Trophoblast cell (in vitro differentiated cells and primary cell): Measurements from ENCODE around the gene COL6A5.

ENCODE experiments used
- DNase-seq, 2 donors: peaks; one replicate each; pipeline ENCODE4 v3.0.0-alpha.2; 2016
- H2AFZ ChIP-seq: 2 replicates; pipeline ENCODE4 v1.6.1; 2013; ENCODE audit warnings: low read length, moderate library complexity, mild to moderate bottlenecking; ENCODE audit not compliant: insufficient read depth, poor library complexity
- H2AK5ac ChIP-seq: 2 replicates; pipeline ENCODE4 v1.6.1; 2013; ENCODE audit warnings: mild to moderate bottlenecking, low read length
- H2BK120ac ChIP-seq: 2 replicates; pipeline ENCODE4 v1.6.1; 2013; ENCODE audit warnings: low read length, mild to moderate bottlenecking, moderate library complexity; ENCODE audit not compliant: insufficient read depth, poor library complexity
- H2BK12ac ChIP-seq: 2 replicates; pipeline ENCODE4 v1.6.1; 2013; ENCODE audit warnings: mild to moderate bottlenecking, low read length, moderate library complexity
- H2BK5ac ChIP-seq: 2 replicates; pipeline ENCODE4 v1.6.1; 2013; ENCODE audit warnings: low read length, low read depth, moderate library complexity, mild to moderate bottlenecking; ENCODE audit not compliant: poor library complexity
- H3K14ac ChIP-seq: 2 replicates; pipeline ENCODE4 v1.6.1; 2013; ENCODE audit warnings: mild to moderate bottlenecking, low read length
- H3K18ac ChIP-seq: 2 replicates; pipeline ENCODE4 v1.6.1; 2013; ENCODE audit warnings: mild to moderate bottlenecking, low read length
- H3K23ac ChIP-seq: 2 replicates; pipeline ENCODE4 v1.6.1; 2013; ENCODE audit warnings: low read length
- H3K27ac ChIP-seq: 2 replicates; pipeline ENCODE4 v1.5.1; 2013; ENCODE audit warnings: low read depth, mild to moderate bottlenecking, inconsistent platforms, low read length, moderate library complexity
- H3K27me3 ChIP-seq: 2 replicates; pipeline ENCODE4 v1.6.1; 2013; ENCODE audit warnings: inconsistent platforms, mild to moderate bottlenecking, low read length, moderate library complexity; ENCODE audit not compliant: insufficient read depth
- H3K36me3 ChIP-seq, 2 experiments: 1 replicate in 1 of 2; 2 replicates in 1 of 2; pipeline ENCODE4 v1.6.1; 2013; ENCODE audit warnings: low read length in 2 of 2, mild to moderate bottlenecking in 2 of 2, moderate library complexity in 1 of 2; ENCODE audit not compliant: insufficient read depth in 2 of 2, control insufficient read depth in 1 of 2
- H3K4ac ChIP-seq: 2 replicates; pipeline ENCODE4 v1.6.1; 2013; ENCODE audit warnings: low read depth, mild to moderate bottlenecking, low read length, moderate library complexity
- H3K4me1 ChIP-seq, 2 experiments: 1 replicate in 1 of 2; 2 replicates in 1 of 2; pipeline ENCODE4 v1.6.1; 2013; ENCODE audit warnings: low read length in 2 of 2, mild to moderate bottlenecking in 2 of 2, moderate library complexity in 1 of 2; ENCODE audit not compliant: insufficient read depth in 2 of 2, control insufficient read depth in 1 of 2
- H3K4me2 ChIP-seq: 2 replicates; pipeline ENCODE4 v1.6.1; 2013; ENCODE audit warnings: inconsistent platforms, mild to moderate bottlenecking, low read length, moderate library complexity
- H3K4me3 ChIP-seq: 2 replicates; pipeline ENCODE4 v1.5.1; 2013; ENCODE audit warnings: mild to moderate bottlenecking, low read depth, low read length, inconsistent platforms
- H3K79me1 ChIP-seq: one replicate; pipeline ENCODE4 v1.6.1; 2013; ENCODE audit warnings: low read length
- H3K79me2 ChIP-seq: 2 replicates; pipeline ENCODE4 v1.6.1; 2013; ENCODE audit warnings: low read length, mild to moderate bottlenecking; ENCODE audit not compliant: control insufficient read depth, insufficient read depth, poor library complexity
- H3K9ac ChIP-seq: 2 replicates; pipeline ENCODE4 v1.6.1; 2013; ENCODE audit warnings: mild to moderate bottlenecking, low read length
- H3K9me3 ChIP-seq: 2 replicates; pipeline ENCODE4 v1.6.1; 2013; ENCODE audit warnings: low read depth, mild to moderate bottlenecking, control low read depth, inconsistent platforms, low read length; ENCODE audit not compliant: insufficient read depth
- H4K12ac ChIP-seq: 2 replicates; pipeline ENCODE4 v1.6.1; 2013; ENCODE audit warnings: low read depth, mild to moderate bottlenecking, low read length, moderate library complexity
- H4K8ac ChIP-seq: 2 replicates; pipeline ENCODE4 v1.6.1; 2013; ENCODE audit warnings: low read depth, mild to moderate bottlenecking, low read length, moderate library complexity
- H4K91ac ChIP-seq: one replicate; pipeline ENCODE4 v1.6.1; 2013; ENCODE audit warnings: low read depth, mild to moderate bottlenecking, low read length, moderate library complexity
- WGBS: extraction: QIAGEN DNeasy Blood & Tissue Kit; methylation state at CpG from one replicate; pipeline ENCODE4 v1.1.7; 2013; ENCODE audit warnings: missing lambda C conversion rate; ENCODE audit not compliant: insufficient read length, insufficient coverage; ENCODE audit errors: extremely low coverage; 5-methylcytosine and 5-hydroxymethylcytosine counted together

Gene COL6A5

DNA sequence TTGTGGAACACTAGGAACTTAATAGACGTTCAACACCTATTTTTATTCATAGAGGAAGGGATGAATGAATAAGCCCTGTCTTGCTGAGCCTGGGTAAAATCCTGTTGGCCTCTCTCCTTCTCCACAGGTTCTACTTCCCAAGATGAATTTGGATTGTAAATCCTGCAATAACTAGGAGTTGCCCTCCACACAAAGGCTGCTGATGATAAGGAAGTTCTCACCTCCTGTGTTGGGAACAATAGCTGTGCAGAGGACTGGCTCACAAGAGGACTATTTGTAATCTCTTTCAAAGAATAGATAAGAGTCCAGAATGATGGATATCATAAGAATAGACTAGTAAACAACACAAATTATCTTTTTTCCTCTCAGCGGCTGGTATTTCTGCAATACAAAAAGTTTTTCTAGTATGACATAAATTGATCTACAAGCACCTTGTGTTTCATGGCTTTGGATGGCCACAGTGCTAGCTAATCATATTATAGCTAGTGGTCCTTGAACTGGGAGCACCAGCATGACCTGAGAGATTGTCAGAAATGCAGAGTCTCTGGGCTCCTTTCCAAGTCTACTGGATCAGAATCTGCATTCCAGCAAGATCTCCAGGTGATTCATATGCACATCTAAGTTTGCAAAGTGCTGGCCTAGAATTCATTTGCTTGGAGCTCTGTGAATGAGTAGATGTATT, 143.4 kb downstream of the COL6A5 start:
- Histone ChIP-seq H3K79me2 (peaks cover 1% of the 10 kb centered on the region), H3K9me3 (no peaks in the 10 kb centered on the region), H3K4me3 (no peak overlapping the region), H3K9ac (no peak overlapping the region), H4K91ac (no peak overlapping the region), H2BK12ac (no peak overlapping the region), H2AFZ (no peak overlapping the region), H2BK5ac (no peak overlapping the region), H3K79me1 (peaks cover 5% of the 10 kb centered on the region), H3K36me3 (no peaks in the 10 kb centered on the region), H4K12ac (no peak overlapping the region), H3K27ac (no peak overlapping the region), H3K23ac (no peak overlapping the region), H2BK120ac (no peak overlapping the region), H3K27me3 (no peaks in the 10 kb centered on the region), H3K18ac (no peak overlapping the region), H3K4me1 (peaks cover 12% of the 10 kb centered on the region in 2 experiments), H2AK5ac (no peak overlapping the region), H3K4ac (no peak overlapping the region), H4K8ac (no peak overlapping the region), H3K4me2 (no peak overlapping the region), H3K14ac (no peak overlapping the region)
- DNase-seq, result peak; percentile 60 to 80
- no CpG with 5 or more reads among the region's 2 CpGs for WGBS

DNA sequence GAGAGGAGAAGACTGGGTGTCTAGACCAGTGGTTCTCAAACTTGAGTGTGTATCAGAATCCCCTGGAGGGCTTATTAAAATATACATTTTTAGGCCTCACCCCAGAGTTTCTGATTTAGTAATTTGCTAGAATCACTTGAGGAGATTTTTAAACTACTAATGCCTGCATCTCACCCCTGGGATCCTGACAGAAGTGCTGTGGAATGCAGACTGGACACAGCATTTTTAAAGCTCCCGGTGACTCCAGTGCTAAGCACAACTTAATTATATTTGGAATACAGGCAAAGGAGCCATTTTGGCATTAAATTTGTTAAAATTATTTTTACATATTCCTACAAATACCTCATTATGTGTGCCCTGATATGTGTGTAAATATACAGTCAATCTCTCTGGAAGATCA, 144.8 kb downstream of the COL6A5 start:
- Histone ChIP-seq H2AK5ac (no peak overlapping the region), H3K4ac (no peak overlapping the region), H3K4me1 (peaks cover 12% of the 10 kb centered on the region in 2 experiments), H3K27ac (no peak overlapping the region), H2AFZ (no peak overlapping the region), H3K14ac (no peak overlapping the region), H3K36me3 (no peaks in the 10 kb centered on the region), H3K4me3 (no peak overlapping the region), H3K18ac (no peak overlapping the region), H3K9ac (no peak overlapping the region), H2BK5ac (no peak overlapping the region), H3K79me1 (peaks cover 5% of the 10 kb centered on the region), H3K79me2 (peaks cover 1% of the 10 kb centered on the region), H2BK12ac (no peak overlapping the region), H3K9me3 (no peaks in the 10 kb centered on the region), H2BK120ac (no peak overlapping the region), H4K12ac (no peak overlapping the region), H3K4me2 (no peak overlapping the region), H4K8ac (no peak overlapping the region), H3K27me3 (no peaks in the 10 kb centered on the region), H4K91ac (no peak overlapping the region), H3K23ac (no peak overlapping the region)
- WGBS, result no CpG with 5 or more reads among the region's 1 CpG
- peak; percentile 62 to 73 for DNase-seq

DNA sequence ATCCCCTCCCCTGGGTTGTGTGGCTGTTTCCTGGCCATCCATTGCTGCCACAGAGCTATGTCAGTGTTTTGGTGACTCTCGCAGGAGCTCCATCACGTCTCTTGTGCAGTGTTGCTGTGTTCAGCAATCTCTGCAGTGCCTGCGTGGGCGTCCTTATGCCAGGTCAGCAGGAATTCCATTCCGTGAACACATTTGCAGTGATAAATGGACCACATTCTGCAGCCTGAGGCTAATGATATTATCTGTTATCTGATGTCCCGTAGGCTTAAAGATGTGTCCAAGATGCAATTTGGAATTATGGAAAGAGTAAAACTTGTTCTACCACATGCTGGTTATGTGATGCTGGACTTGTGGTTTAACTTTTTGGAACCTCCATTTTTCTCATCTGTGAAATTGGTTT, 146.0 kb downstream of the COL6A5 start:
- no peak overlapping the region for H2AFZ ChIP-seq
- no peak overlapping the region for H3K23ac ChIP-seq
- no peak overlapping the region for H2AK5ac ChIP-seq
- no peak overlapping the region for H2BK12ac ChIP-seq
- no peak overlapping the region for H3K4ac ChIP-seq
- no CpG with 5 or more reads among the region's 6 CpGs for WGBS
- H3K79me1 ChIP-seq, result peaks cover 5% of the 10 kb centered on the region
- no peak overlapping the region for H3K4me2 ChIP-seq
- H3K27me3 ChIP-seq, result no peaks in the 10 kb centered on the region
- H3K14ac ChIP-seq, result no peak overlapping the region
- H3K9ac ChIP-seq, result no peak overlapping the region
- H4K12ac ChIP-seq, result no peak overlapping the region
- H3K36me3 ChIP-seq, result no peaks in the 10 kb centered on the region
- peak overlapping the region; percentile 59 for H2BK5ac ChIP-seq
- H4K91ac ChIP-seq, result no peak overlapping the region
- H3K4me1 ChIP-seq, result peaks cover 12% of the 10 kb centered on the region in 2 experiments
- no peaks in the 10 kb centered on the region for H3K9me3 ChIP-seq
- H2BK120ac ChIP-seq, result no peak overlapping the region
- no peak overlapping the region for H3K18ac ChIP-seq
- H4K8ac ChIP-seq, result no peak overlapping the region
- peak; percentile 96 to 100 for DNase-seq
- H3K4me3 ChIP-seq, result no peak overlapping the region
- H3K79me2 ChIP-seq, result peaks cover 1% of the 10 kb centered on the region
- peak overlapping the region; percentile 41 for H3K27ac ChIP-seq

DNA sequence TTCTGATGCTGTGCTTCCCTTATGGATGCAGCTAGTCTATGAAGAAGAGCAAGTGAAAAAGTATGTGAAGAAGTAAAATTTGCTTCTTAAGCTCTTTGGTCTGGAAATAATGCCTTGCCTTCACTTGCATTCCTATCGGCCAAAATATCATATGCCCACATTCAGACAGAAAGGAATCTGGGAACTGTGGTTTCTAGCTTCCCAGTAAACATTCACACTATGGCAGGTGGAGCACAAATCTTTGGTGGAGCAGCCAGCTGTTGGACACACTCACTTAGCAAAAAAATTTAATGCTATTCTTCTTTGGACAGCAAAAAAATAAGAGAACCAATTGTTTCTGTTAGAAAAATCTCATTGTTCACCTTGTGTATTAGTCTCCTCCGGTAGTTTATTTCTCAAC, 159.2 kb downstream of the COL6A5 start:
- H3K18ac ChIP-seq, result no peak overlapping the region
- no peak overlapping the region for H2BK5ac ChIP-seq
- no peak overlapping the region for H4K91ac ChIP-seq
- H3K4ac ChIP-seq, result no peak overlapping the region
- H3K4me1 ChIP-seq, result no peaks in the 10 kb centered on the region
- H3K14ac ChIP-seq, result no peak overlapping the region
- no peak overlapping the region for H3K4me2 ChIP-seq
- H3K79me1 ChIP-seq, result no peaks in the 10 kb centered on the region
- H3K23ac ChIP-seq, result no peak overlapping the region
- no peak overlapping the region for H2AK5ac ChIP-seq
- H3K4me3 ChIP-seq, result no peak overlapping the region
- no peaks in the 10 kb centered on the region for H3K36me3 ChIP-seq
- H3K79me2 ChIP-seq, result no peaks in the 10 kb centered on the region
- H2AFZ ChIP-seq, result no peak overlapping the region
- H3K9ac ChIP-seq, result no peak overlapping the region
- no peak overlapping the region for H4K12ac ChIP-seq
- H2BK12ac ChIP-seq, result no peak overlapping the region
- no peak for DNase-seq
- H4K8ac ChIP-seq, result no peak overlapping the region
- no peaks in the 10 kb centered on the region for H3K9me3 ChIP-seq
- no peak overlapping the region for H3K27ac ChIP-seq
- no peaks in the 10 kb centered on the region for H3K27me3 ChIP-seq
- no peak overlapping the region for H2BK120ac ChIP-seq
- WGBS, result no CpG with 5 or more reads among the region's 2 CpGs
